Fibroblast of pulmonary artery (primary cell): ENCODE results near the gene SPEF1.

ENCODE experiments used
- DNase-seq: peaks from one replicate; pipeline ENCODE4 v3.0.0-alpha.2; 2010; ENCODE audit warnings: low read depth
- H3K4me3 ChIP-seq: replicated peaks from 2 replicates; pipeline ENCODE4 v1.5.1; 2011; ENCODE audit warnings: low read depth, mild to moderate bottlenecking, control low read depth, low read length, moderate library complexity
- TF ChIP-seq, protein P1 (sequence below): IDR thresholded peaks from 2 replicates; pipeline ENCODE4 v1.5.1; 2011; ENCODE audit warnings: mild to moderate bottlenecking, control low read depth, low read length, inconsistent platforms; ENCODE audit errors: missing control alignments

Gene SPEF1

GRCh38 chr20:3771552-3772058 is 9.6 kb downstream of the SPEF1 start:
- H3K4me3 ChIP-seq = no peak overlapping the region
- TF ChIP-seq, protein P1, sequence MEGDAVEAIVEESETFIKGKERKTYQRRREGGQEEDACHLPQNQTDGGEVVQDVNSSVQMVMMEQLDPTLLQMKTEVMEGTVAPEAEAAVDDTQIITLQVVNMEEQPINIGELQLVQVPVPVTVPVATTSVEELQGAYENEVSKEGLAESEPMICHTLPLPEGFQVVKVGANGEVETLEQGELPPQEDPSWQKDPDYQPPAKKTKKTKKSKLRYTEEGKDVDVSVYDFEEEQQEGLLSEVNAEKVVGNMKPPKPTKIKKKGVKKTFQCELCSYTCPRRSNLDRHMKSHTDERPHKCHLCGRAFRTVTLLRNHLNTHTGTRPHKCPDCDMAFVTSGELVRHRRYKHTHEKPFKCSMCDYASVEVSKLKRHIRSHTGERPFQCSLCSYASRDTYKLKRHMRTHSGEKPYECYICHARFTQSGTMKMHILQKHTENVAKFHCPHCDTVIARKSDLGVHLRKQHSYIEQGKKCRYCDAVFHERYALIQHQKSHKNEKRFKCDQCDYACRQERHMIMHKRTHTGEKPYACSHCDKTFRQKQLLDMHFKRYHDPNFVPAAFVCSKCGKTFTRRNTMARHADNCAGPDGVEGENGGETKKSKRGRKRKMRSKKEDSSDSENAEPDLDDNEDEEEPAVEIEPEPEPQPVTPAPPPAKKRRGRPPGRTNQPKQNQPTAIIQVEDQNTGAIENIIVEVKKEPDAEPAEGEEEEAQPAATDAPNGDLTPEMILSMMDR = no peak
- DNase-seq = no peak

GRCh38 chr20:3768342-3769130 is 12.7 kb downstream of the SPEF1 start:
- H3K4me3 ChIP-seq = peak overlapping the region; percentile 72
- TF ChIP-seq, protein P1 = peak; percentile 44
- peak; percentile 73 for DNase-seq

- TF ChIP-seq, protein P1 = peak; percentile 3
- peak; percentile 99 for DNase-seq
- peak within 1 kb of the TSS; percentile 72 for H3K4me3 ChIP-seq
Observed at GRCh38 chr20:3767427-3768341, 13.6 kb downstream of the SPEF1 start, which contains the start of gene ADISSP. Gene ADISSP, minus strand, starts transcription at chr20:3767753. Its CDS starts 7,653 bp downstream, at chr20:3760100.

GRCh38 chr20:3767110-3767426 is 14.2 kb downstream of the SPEF1 start:
- TF ChIP-seq, protein P1 = no peak
- no peak for DNase-seq
- peak overlapping the region; percentile 72 for H3K4me3 ChIP-seq

GRCh38 chr20:3766422-3767109 is 14.7 kb downstream of the SPEF1 start:
- no peak for DNase-seq
- TF ChIP-seq, protein P1 = no peak

DNA sequence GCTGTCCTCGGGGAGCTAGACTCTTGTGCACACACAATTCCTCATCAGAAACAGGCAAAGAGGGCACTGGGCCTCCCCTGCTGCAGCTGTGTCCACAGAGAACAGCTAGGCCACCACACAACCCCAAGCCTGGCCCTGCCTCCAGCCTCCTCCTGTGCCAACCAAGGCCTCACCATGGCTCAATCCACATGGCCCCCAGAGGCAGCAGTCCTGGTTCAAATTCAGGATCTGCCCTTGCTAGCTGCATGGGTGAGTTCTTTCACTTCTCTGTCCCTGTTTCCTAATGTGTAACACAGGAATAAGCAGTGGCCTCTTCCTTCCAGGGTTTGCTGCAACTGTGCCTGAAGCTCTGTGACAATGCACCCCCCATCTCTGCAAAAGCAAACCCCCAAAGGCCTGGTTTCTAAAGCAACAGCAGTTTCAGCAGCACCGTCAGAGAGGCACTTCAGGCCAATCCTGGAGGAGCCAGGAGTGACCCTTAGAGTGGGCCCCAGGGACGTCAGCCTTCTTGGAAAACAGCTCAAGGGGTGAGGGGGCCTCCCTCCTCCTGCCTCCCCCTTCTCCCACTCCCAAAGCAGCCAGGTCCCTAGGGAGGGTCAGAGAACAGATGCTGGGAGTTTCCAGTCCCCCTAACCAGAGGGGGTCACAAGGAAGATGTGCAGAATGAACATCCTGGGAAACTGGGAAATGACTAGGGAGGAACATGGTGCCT is 15.9 kb downstream of the SPEF1 start:
- no peak for DNase-seq
- H3K4me3 ChIP-seq = no peak overlapping the region
- TF ChIP-seq, protein P1 = no peak

More at GRCh38 chr20:3766422-3767109, 14.7 kb downstream of the SPEF1 start:
- peak overlapping the region; percentile 72 for H3K4me3 ChIP-seq
